NCI-H1436 (cell line): ENCODE data around the gene MORF4L2.
A peak's percentile ranks its signal among the peaks of the same experiment; 100 is the strongest.
"Not testable (repeated sequence)": the region's sequence is repeated elsewhere in the genome, so short reads cannot be mapped to it uniquely, and the experiment has no call there.

ENCODE experiments used
- DNase-seq: peaks from one replicate; lab custom pipeline; 2025; lab: John Stamatoyannopoulos, UW

Gene MORF4L2

GRCh38 chrX:103678199-103678993 lies 8.1 kb downstream of the MORF4L2 start:
- no peak for DNase-seq

DNA sequence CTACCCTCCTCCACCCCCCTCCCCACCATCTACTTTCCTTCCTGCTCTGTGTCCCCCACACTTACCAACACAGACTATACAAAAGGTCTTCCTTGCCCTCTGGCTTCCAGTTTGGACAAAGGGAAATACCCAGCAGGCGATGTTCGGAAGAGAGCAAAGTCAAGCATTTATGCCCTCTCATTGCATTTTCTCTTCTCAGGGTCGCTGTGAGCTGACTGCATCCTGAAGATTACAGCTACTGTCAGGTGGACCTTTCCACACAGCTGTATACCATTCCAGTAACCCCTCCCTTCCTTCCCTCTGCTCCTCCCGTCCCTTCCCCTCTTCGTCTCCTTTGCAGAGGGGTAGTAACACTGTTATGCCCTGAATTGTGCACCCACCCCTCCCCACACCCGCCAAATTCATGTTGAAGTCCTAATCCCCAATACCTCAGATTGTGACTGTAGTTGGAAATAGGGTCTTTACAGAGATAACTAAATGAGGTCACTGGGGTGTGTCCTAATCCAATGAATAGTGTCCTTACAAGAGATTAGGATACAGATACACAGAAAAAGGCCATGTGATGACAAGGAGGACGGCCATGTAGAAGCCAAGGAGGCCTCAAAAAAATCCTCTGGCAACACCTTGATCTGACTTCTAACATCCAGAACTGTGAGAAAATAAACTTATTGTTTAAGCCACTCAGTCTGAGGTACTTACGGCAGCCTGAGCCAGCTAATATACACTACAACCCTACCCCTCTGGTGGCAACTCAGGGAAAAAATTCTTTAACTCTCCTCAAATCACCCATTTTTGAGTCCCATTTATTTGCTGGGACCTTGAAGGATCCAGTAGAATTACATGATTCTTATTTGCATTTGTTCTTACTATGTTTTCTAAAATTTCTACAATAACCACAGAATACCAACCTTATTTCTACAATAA lies 11.7 kb downstream of the MORF4L2 start:
- no peak for DNase-seq

GRCh38 chrX:103669745-103670144 lies 16.8 kb downstream of the MORF4L2 start:
- no peak for DNase-seq

- DNase-seq = no peak
Measured at GRCh38 chrX:103666202-103667107, 20.0 kb downstream of the MORF4L2 start.

DNA sequence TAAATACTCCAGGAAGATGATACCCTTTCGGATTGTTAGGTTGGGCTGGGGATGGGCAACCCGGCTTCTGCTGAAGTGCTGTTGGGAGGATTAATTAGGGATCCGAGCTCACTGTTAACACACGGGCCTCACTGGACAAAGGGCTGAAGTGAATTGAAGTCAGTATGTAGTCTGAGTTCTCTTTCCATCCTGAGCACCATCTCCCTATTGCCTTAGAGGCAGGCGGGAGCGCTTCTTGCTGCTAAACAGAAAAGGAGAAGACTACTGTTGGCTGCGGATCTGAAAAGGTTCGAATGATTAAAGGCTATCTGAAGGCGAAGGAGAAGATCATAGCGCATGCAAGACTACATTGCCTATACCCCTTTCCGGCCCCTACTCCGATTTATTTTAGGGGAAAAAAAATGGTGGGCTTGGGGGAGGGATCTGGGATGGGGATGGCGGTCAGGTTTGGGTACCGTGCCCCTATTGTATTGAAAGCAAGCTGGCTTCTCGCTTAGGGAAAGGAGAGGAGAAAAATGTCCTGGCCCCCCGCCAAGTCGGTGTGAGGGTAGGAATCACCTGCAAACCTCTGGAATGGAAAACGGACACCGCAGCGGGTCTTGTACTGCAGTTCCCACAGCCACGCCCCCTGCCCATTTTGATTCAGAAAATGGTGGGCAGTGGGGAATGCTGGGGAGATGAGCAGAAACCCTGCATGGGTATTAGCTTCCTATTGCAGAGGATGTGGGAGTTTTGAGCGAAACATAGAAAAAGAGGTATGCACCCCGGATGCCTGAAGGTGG lies 22.3 kb downstream of the MORF4L2 start:
- DNase-seq = no peak

DNA sequence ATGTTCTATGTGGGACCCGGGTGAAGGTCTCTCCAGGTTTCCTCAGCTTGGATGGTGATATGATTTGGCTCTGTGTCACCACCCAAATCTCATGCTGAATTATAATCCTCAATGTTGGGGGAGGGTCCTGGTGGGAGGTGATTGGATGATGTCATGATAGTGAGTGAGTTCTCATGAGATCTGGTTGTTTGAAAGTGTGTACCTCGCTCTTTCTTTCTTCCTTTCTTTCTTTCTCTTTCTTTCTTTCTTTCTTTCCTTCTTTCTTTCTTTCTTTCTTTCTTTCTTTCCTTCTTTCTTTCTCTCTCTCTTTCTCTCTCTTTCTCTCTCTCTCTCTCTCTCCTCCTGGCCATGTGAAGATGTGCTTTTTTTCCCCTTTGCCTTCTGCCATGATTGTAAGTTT lies 27.0 kb downstream of the MORF4L2 start:
- not testable (repeated sequence) for DNase-seq

DNA sequence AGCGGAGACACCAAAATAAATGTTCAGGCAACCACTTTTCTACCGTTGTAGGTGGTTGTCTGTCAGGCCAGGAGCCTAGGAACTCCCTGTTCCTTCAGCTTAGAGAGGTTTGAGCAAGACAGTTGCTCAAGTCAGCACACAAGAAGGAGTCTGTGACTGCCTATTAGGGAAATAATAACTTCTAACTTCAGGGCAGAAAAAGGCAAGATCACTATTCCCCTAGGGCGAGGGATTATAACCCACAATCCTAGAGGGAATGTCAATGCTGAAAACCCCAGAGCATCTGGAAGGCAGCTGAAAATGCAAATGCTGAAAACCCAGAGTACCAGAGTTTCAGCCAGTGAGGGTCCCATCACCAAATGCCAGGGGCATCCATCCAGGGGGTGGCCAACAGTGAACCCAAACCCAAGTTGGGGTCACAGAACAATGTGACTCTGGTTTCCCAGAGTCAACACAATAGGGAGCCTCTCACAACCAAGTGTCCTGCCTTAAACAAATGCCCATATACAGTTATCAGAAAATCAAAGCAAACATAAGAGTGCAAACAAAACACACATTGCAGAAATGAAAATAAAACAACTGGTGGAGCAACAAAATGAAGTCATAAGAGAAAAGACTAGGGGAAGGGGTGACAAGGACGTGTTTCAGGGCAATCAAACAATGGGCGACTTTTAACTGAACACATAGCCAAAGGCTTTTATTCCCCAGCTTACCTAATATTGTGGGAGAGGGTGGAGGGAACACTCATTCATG lies 27.6 kb downstream of the MORF4L2 start:
- no peak for DNase-seq

GRCh38 chrX:103657066-103657465 lies 29.4 kb downstream of the MORF4L2 start:
- not testable (repeated sequence) for DNase-seq

DNA sequence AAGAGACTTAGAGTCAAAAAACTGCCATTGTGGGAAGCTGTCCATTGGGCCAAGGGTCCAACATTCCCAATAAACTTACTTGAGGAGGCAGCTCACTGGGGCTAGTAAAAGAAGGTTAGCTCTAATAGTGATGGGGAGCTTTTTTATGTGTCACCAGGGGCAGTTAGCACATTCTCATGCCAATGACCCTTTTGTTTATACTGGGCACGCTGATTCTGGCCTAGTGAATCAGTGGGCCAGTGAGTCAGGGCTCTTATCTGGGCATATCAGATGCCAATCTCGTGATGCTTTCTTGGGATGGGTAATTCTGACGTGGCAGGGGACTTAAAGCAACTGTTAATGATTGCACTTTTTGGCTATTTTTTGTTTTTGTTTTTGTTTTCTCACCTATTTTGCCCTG lies 29.9 kb downstream of the MORF4L2 start:
- no peak for DNase-seq

DNA sequence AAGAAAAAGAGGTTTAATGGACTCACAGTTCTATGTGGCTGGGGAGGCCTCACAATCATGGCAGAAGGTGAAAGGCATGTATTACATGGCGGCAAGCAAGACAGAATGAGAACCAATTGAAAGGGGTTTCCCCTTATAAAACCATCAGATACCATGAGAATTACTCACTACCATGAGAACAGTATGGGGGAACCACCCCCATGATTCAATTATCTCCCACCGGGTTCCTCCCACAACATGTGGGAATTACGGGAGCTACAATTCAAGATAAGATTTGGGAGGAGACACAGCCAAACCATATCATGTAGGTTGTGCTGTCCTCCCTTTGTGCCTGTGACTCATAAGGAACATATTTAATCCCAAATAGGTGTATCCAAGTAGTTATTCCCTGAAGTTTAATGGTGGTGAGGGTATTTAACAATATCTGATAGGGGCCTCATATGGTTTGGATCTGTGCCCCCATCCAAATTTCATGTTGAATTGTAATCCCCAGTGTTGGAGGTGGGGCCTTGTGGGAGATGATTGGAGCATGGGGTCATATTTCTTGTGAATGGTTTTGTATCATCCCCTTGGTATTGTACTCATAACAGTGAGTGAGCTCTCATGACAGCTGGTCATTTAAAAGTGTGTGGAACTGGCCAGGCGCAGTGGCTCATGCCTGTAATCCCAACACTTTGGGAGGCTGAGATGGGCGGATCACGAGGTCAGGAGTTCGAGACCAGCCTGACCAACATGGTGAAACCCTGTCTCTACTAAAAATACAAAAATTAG lies 31.1 kb downstream of the MORF4L2 start:
- DNase-seq = not testable (repeated sequence)

GRCh38 chrX:103651151-103651773 lies 35.2 kb downstream of the MORF4L2 start:
- DNase-seq = no peak

DNA sequence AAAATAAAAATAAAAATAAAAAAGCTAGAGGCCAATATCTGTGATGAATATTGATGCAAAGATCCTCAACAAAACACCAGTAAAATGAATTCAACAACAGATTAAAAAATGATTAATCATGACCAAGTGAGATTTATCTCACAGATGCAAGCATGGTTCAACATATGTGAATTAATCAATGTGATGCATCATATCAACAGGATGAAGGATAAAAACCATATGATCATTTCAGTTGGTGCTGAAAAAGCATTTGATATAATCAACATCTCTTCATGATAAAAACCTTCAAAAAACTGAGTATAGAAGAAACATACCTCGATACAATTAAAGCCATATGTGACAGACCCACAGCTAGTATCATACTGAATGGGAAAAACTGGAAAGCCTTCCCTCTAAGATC lies 38.9 kb downstream of the MORF4L2 start:
- DNase-seq = no peak

DNA sequence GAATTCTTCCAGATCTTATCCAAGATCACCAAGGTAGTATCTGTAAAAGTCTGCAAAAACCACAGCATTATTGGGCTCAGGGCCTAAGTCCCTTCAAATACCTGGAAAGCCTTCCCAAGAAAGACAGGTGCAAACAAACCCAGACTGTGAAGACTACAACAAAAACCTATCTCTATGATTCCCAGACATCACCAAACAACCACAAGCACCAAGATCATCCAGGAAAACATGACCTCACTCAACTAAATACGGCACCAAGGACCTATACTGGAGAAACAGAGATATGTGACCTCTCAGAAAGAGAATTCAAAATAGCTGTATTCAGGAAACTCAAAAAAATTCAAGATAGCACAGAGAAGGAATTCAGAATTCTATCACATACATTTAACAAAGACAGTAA lies 42.4 kb downstream of the MORF4L2 start:
- no peak for DNase-seq

DNA sequence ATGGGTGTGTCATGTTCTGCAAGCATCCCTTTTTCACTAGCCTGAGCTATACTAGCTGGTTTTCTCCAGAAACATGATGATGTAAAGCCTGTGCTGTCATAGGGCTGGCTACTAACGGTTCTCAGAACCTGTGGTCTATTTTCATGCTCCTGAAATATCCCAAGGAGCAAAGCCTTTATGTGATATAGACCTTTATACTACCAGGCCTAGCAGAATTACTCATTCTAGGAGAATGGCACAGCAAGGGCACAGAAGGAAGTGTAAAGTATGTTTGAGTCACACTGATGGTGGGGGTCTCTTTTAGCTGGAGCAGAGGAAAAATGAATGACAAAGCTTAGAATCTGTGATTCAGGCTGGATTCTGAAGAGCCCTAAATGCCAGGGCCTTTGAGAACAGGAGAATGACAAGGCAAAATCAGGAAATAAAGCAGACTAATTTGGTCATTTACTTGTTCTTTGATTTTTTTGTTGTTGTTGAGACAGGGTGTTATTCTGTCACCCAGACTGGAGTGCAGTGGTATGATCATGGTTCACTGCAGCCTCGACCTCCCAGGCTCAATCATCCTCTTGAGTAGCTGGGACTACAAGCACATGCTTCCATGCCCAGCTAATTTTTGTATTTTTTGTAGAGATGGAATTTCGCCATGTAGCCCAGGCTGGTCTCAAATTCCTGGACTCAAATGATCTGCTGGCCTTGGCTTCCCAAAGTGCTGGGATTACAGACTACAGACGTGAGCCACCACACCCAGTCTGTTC lies 45.9 kb downstream of the MORF4L2 start:
- DNase-seq = no peak

DNA sequence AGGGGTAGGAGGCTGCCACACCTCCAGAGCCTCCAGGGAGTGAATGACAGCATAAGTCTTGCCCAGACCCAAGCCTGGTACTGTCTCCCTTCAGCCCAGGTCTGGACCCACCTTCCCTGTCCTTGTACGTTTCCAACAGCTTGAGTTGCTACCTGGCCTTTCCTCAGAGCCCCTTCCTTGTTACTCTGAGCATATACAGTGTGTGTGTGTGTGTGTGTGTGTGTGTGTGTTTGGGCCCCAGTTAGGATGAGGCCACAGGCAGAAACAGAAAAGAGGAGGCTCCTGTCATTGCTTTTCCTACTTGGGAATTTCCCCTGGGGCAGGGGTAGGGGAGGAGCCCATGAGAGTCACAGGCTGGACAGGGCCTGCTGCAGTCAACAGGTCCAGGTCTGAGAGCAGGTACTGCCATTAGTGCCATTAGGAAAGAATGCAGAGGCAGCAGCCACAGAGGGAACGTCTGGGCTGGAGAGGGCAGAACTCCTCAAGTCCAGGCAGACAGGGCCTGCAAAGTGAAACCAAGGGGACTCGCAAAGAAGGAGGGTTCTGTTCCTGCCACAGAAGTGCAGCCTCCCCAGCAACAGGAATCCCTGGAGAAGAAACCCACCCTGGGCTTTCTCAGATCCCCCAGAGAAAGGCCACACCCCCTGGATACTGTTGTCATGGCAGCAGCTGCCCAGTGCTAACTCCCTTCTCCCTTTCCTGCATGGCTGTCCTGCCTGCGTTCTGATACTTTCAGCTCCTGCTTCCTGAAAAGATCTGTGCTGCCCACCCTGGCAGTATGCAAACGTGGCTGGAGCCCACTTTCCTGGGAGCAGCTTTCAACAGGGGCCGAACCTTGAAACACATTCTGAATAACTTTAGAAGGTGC lies 47.8 kb downstream of the MORF4L2 start:
- DNase-seq = peak; percentile 38

- no peak for DNase-seq
Measured at GRCh38 chrX:103637604-103638338, 48.7 kb downstream of the MORF4L2 start.

- no peak for DNase-seq
Measured at GRCh38 chrX:103635436-103635835, 51.1 kb downstream of the MORF4L2 start.
